GM21360 (cell line): Measurements from ENCODE around the gene ZNF236.

Experiments
- ATAC-seq: cut with Tn5 transposase; IDR thresholded peaks from one replicate; pipeline ENCODE4 v1.9.1; 2021; ENCODE audit warnings: mild to moderate bottlenecking, moderate library complexity; ENCODE audit not compliant: unreplicated experiment

The ZNF236 gene

GRCh38 chr18:76970770-76971559, 148.6 kb downstream of the ZNF236 start:
- no peak for ATAC-seq

DNA sequence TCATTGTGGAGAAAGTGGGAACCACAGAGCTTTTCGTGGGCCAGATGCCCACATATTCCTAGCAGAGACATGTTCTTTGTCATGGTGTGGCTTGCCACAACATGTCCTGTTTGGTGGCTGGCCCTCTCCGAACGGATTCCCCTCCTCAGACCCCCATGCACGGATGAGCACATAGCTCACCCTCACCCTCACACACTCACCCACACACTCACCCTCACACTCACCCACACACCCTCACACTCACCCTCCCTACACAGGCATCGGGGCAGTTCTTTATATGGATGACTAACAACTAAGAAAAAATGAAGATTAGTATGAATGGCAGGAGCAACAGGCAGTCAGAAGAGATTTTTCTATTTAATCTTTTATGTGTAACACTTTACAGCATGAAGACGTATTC, 149.9 kb downstream of the ZNF236 start:
- ATAC-seq = no peak

- ATAC-seq = no peak
These were observed 150.6 kb downstream of the ZNF236 start for GRCh38 chr18:76972846-76973519.

GRCh38 chr18:76973520-76974266, 151.3 kb downstream of the ZNF236 start:
- ATAC-seq = no peak

GRCh38 chr18:76974386-76974785, 152.0 kb downstream of the ZNF236 start:
- ATAC-seq = no peak

DNA sequence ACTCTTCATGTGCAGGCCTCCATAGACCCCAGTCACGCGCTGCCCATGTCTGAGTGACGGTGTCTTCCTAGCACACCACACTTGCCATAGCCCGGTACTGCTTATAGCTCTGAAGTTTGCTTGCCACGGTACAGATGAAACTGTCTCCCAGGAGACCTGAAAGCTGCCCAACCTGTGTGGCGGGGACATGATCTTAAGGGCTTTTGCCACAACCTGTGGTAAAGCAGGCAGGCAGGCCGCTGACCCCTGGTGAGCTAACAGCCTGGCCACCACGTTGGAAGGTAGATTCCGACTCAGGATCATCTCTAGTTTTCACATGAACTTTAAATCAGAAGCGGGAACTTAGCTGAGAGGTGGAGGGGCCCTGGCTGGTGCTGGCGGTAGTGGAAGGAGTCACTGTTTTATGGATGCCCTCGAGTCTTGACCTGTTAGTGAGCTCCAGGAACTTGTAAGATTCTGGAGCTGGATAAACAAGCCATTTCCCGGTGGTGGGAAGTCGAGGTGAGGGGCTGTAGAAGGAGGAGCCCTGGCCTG, 153.3 kb downstream of the ZNF236 start:
- no peak for ATAC-seq

DNA sequence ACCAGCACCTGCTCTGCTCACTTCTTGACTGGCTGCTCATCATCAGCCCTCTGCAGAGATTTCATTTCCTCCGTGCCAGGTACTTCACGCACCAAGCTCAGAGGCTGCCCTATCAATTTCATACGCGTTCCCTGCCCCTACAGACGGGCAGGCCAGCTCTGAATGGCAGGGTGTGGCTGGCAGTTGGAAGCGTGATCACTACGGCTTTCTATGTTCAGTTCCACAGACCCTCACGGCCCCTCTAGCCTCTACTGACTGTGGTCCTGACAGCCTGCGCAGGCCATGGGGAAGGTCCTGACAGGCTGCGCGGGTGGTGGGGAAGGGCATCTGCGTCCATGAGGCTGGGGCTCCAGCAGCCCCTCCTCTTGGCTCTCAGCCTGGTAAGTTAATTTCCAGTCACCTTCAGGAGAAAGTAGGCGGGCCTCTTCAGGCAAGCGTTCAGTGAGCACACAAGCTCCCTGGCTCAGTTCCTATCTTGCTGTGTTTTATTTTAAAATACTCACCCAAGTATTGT, 154.8 kb downstream of the ZNF236 start:
- no peak for ATAC-seq

DNA sequence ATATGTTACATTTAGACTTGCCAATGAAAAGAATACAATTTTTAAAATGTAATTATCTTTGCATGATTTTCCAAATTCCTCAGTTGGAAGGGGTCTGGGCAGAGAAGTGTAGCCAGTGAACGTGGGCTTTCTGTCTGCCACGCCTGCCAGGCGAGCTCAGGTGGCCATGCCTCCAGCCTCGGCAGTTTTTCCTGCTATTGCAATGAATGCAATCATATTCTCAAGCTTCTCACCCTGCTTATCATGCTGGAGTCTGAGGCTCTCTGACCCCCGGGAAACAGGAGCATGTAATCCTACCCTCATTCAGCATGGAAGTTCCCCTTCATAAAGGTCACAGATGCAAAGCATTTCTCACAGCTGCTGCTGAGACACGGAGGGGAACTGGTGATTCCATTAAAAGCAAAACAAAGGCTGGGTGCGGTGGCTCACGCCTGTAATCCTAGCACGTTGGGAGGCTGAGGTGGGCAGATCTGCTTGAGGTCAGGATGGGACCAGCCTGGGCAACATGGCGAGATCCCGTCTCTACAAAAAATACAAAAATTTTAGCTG, 155.4 kb downstream of the ZNF236 start:
- ATAC-seq = no peak

- no peak for ATAC-seq
These were observed 156.3 kb downstream of the ZNF236 start for GRCh38 chr18:76978616-76979015.

- ATAC-seq = no peak
These were observed 156.9 kb downstream of the ZNF236 start for GRCh38 chr18:76979111-76979751.

DNA sequence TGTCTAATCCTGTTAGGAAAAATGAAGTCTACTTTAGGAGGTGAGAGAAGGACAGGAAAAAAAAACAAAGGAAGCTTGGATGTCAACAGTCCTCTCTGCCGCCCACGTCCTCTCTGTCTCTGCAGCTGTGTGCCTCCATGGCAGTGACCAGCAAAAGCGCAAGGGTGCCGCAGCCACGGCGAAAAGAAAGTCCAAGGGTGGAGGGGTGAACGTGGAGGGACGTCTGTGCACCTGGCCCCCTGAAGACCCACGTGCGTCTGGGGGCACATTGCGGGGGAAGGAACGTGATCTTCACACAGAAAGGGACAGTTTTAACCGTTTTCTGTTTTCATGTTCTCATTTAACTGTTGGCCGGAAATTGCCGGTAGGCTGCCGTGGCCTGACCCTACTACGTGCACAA, 157.5 kb downstream of the ZNF236 start:
- ATAC-seq = no peak

GRCh38 chr18:76980663-76981395, 158.5 kb downstream of the ZNF236 start:
- peak; percentile 26 for ATAC-seq

DNA sequence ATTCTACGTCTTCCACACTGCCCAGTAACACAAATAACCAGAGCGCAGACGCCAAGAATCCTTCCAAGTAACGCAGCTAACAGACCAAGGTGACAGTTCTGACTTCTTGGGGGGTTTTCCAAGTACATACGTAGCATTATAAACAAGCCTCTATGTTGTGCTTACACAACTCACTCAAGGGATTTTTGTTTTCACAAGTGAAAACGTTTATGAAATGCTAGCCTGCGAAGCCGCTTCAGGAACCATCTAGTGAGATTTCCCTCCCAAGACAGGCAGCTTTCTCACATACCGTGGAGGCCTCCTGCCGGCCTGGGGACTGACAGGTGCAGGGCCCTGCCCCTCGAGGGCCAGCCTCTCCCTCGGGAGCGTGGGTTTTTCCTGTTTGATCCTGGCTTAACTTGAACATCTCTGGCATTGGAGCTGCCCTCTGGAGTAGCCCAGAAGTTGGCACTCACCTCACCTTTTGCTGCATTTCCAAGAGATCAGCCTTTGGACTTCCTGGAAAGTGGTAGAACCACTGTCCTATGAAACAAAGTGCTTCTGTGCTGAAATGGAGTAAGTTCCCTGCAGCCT, 159.1 kb downstream of the ZNF236 start:
- peak; percentile 42 for ATAC-seq

GRCh38 chr18:76982038-76982437, 159.7 kb downstream of the ZNF236 start:
- no peak for ATAC-seq

DNA sequence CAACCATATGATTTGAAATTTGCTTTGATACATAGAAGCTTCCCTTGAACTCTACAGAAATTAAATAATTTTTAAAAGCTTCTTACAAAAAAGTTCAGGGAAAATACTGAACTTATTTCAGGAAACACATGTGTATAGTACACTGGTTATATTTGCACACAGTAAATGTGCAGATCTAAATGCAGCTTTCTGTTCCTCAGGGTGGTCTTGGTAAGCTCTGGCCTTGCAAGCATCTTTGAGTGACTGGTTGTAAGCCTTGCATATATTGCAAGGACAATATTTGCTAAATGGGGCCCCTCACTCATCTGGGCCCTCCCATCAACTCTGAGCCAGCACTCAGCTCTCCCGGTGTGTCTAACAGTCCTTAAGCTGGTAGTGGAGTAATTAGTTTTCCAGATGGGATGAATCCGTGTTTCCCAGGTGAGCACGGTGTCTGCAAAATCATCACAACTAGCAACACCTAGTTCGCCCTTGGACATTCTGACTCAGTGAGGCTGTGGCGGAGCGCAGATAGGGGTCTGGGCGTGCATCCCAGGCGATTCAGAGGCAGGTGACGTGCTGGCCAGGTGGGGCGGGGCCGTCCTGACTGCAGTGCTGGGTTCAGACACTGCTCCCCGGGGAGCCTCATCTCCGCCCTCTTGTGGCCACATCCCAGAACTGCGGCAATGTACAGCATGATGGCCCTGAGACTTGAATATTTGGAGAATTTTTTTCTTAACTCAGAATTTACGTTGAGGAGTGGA, 160.7 kb downstream of the ZNF236 start:
- peak; percentile 72 for ATAC-seq

GRCh38 chr18:76983613-76984051, 161.3 kb downstream of the ZNF236 start:
- ATAC-seq = no peak

DNA sequence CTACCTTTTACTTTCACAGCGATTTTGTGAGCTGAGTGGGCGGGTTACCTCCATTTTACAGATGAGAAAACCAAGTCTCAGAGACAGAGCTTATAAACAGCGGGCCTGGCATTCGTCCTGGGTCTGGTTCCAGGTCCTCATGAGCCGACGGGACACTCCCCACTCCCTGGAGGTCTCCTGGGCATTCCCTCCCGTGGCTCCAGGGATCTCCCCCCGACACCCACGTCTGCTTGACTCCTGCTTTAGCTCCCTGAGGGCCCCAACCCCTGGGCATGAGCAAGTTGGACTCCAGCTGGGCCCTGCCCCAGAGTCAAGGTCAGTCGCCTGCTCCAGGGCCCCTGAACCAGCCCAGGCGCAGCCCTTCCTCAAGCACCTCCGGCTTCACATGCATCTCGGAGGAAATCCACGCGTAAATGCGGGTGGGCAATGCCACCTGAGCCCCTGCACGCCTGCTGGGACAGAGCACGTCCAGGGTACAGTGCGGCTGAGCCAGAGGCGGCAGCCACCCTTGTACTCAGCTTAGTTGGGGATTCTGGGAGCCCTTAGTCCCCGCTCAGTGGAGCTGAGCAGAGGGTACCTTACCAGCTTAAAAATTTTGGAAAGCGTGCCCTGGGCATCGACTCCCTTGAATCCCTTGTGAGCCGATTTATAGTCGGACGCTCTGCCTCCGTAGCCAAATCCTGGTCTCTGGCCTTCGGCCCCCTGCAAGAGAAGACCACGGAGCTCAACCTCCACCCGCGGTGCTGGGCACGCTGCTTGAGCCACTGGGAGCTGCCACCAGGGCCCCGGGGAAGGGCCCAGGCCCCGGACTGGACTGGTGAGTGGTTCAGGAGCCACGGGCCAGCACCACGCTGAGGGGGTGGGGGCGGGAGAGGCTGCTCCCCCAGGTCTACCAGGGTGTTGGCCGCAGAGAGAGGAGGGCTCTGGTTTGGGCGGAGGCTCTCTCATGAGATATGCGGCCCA, 162.1 kb downstream of the ZNF236 start:
- ATAC-seq = no peak
